OCI-LY3 (cell line): ENCODE results near the gene RECQL.
A peak's percentile ranks its signal among the peaks of the same experiment; 100 is the strongest.

Experiments
- H2AFZ ChIP-seq: fragments of 200-600, 300-600 bp; shearing (Covaris generic); 2 replicates; pipeline ENCODE4 v1.6.0; 2014; ENCODE audit warnings: antibody characterized with exemption, low read depth, low read length
- H3K27ac ChIP-seq: fragments of 200-600, 300-600 bp; sonication (generic); 2 replicates; pipeline ENCODE4 v1.5.1; 2014; ENCODE audit warnings: mild to moderate bottlenecking, low read length, moderate library complexity, mixed read lengths
- H3K27me3 ChIP-seq: fragments of 200-600, 300-600 bp; sonication (generic); 2 replicates; pipeline ENCODE4 v1.6.1; 2014; ENCODE audit warnings: low read depth, low read length, mixed read lengths
- H3K36me3 ChIP-seq: fragments of 200-600, 300-600 bp; sonication (generic); replicated peaks from 2 replicates; pipeline ENCODE3; 2014; ENCODE audit warnings: low read depth, low read length, mixed read lengths
- H3K4me1 ChIP-seq: fragments of 300-600, 200-600 bp; sonication (generic); 2 replicates; pipeline ENCODE4 v1.6.1; 2014; ENCODE audit warnings: low read length, mixed read lengths
- H3K4me2 ChIP-seq: fragments of 200-600, 300-600 bp; sonication (generic); 2 replicates; pipeline ENCODE4 v1.6.1; 2014; ENCODE audit warnings: low read length, mixed read lengths
- H3K4me3 ChIP-seq: fragments of 300-600, 200-600 bp; sonication (generic); 2 replicates; pipeline ENCODE4 v1.5.1; 2014; ENCODE audit warnings: antibody characterized with exemption, mild to moderate bottlenecking, low read length, moderate library complexity
- H3K79me2 ChIP-seq: fragments of 300-600, 200-600 bp; shearing (Covaris generic); 2 replicates; pipeline ENCODE4 v1.6.1; 2014; ENCODE audit warnings: mild to moderate bottlenecking, low read length, mixed read lengths
- H3K9ac ChIP-seq: fragments of 300-600, 200-600 bp; shearing (Covaris generic); 2 replicates; pipeline ENCODE4 v1.6.0; 2014; ENCODE audit warnings: mild to moderate bottlenecking, low read length, moderate library complexity
- H3K9me3 ChIP-seq: fragments of 200-600, 300-600 bp; shearing (Covaris generic); 2 replicates; pipeline ENCODE4 v1.6.1; 2014; ENCODE audit warnings: low read length, mixed read lengths; ENCODE audit not compliant: insufficient read depth
- H4K20me1 ChIP-seq: fragments of 200-600, 300-600 bp; sonication (generic); 2 replicates; pipeline ENCODE4 v1.6.1; 2016; ENCODE audit warnings: low read length, mixed read lengths; ENCODE audit not compliant: insufficient read depth
- EZH2phosphoT487 ChIP-seq: fragments of 200-600 bp; shearing (Covaris generic); IDR thresholded peaks from 2 replicates; pipeline ENCODE4 v1.6.1; 2018; ENCODE audit warnings: antibody characterized with exemption, mixed run types, low read depth
- TF ChIP-seq, protein P1 (sequence below): fragments of 200-600, 300-600 bp; sonication (generic); IDR thresholded peaks from 2 replicates; pipeline ENCODE4 v1.5.1; 2014; ENCODE audit warnings: antibody characterized with exemption, low read length, low read depth

The RECQL gene

GRCh38 chr12:21526721-21527345 is 25.4 kb upstream of the RECQL start:
- peak overlapping the region; percentile 86 for H3K4me2 ChIP-seq
- no peak overlapping the region for H3K27ac ChIP-seq
- peaks cover 16% of the 10 kb centered on the region for H3K27me3 ChIP-seq
- no peaks in the 10 kb centered on the region for H3K36me3 ChIP-seq
- H4K20me1 ChIP-seq = no peaks in the 10 kb centered on the region
- peak overlapping the region; percentile 71 for H2AFZ ChIP-seq
- H3K4me1 ChIP-seq = peaks cover 6% of the 10 kb centered on the region; the same call in 1 of the 2 replicates
- no peaks in the 10 kb centered on the region for H3K79me2 ChIP-seq
- peak overlapping the region; percentile 87; the same call in 1 of the 2 replicates for H3K4me3 ChIP-seq
- no peaks in the 10 kb centered on the region for H3K9me3 ChIP-seq
- H3K9ac ChIP-seq = no peak overlapping the region
- TF ChIP-seq EZH2phosphoT487 = no peak
- TF ChIP-seq, protein P1, sequence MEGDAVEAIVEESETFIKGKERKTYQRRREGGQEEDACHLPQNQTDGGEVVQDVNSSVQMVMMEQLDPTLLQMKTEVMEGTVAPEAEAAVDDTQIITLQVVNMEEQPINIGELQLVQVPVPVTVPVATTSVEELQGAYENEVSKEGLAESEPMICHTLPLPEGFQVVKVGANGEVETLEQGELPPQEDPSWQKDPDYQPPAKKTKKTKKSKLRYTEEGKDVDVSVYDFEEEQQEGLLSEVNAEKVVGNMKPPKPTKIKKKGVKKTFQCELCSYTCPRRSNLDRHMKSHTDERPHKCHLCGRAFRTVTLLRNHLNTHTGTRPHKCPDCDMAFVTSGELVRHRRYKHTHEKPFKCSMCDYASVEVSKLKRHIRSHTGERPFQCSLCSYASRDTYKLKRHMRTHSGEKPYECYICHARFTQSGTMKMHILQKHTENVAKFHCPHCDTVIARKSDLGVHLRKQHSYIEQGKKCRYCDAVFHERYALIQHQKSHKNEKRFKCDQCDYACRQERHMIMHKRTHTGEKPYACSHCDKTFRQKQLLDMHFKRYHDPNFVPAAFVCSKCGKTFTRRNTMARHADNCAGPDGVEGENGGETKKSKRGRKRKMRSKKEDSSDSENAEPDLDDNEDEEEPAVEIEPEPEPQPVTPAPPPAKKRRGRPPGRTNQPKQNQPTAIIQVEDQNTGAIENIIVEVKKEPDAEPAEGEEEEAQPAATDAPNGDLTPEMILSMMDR = no peak

DNA sequence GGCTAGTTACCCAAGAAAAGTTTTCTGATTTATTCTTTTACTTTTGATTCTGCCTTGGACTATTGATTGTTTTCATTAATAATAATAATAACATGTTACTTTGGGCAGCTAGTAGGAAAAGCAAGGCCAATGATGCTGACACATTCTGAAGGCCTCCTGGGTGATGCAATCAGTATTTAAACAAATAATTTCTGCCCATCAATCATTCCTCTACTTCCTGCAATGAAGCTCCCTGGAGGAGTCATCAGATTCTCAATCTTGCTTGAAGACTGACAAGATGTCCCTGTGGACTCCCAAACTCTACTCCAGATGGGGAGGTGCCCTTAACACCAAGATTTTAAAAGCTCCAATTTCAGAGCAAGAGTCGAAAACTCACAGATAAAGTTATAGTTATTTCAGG is 24.6 kb upstream of the RECQL start, which contains the start of gene SPX:
TSS of gene SPX (plus strand) at position 244 of the 400 bp plus-strand sequence. CDS start 177 bp downstream, outside the sequence.
- H3K9ac ChIP-seq = no peak within 1 kb of the TSS
- peaks cover 16% of the 10 kb centered on the region for H3K27me3 ChIP-seq
- peaks cover 6% of the 10 kb centered on the region; the same call in 1 of the 2 replicates for H3K4me1 ChIP-seq
- H3K27ac ChIP-seq = no peak within 1 kb of the TSS
- H4K20me1 ChIP-seq = no peaks in the 10 kb centered on the region
- peak within 1 kb of the TSS; percentile 86; the same call in 1 of the 2 replicates for H3K4me2 ChIP-seq
- no peak for TF ChIP-seq EZH2phosphoT487
- TF ChIP-seq, protein P1 = no peak
- no peaks in the 10 kb centered on the region for H3K36me3 ChIP-seq
- H2AFZ ChIP-seq = peak within 1 kb of the TSS; percentile 71
- H3K79me2 ChIP-seq = no peaks in the 10 kb centered on the region
- H3K4me3 ChIP-seq = peak within 1 kb of the TSS; percentile 87; the same call in 1 of the 2 replicates
- H3K9me3 ChIP-seq = no peaks in the 10 kb centered on the region

DNA sequence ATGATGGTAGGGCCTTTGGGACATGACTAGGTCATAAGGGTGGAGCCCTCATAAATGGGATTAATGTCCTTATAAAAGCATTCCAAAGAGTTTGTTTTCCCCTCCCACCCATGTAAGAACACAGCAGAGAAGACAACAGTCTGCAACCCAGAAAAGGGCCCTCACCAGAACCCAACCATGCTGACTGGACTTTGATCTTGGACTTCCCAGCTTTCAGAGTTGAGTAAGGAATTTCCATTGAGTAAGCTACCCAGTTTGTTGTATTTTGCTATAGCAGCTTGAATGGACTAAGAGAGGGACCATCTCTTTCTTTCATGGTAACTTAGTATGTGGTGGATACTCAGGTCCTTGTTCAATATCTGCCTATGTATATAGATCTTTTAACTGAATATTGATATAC is 21.7 kb upstream of the RECQL start:
- Histone ChIP-seq H3K9me3 (no peaks in the 10 kb centered on the region), H3K27me3 (peaks cover 9% of the 10 kb centered on the region), H2AFZ (no peak overlapping the region), H3K36me3 (peaks cover 3% of the 10 kb centered on the region), H3K27ac (no peak overlapping the region), H3K4me3 (no peak overlapping the region), H3K79me2 (no peaks in the 10 kb centered on the region), H3K4me2 (no peak overlapping the region), H3K4me1 (0 out of 2 replicates have a peak, but pooled peaks cover under 1% of the 10 kb centered on the region), H3K9ac (no peak overlapping the region), H4K20me1 (no peaks in the 10 kb centered on the region)
- TF ChIP-seq EZH2phosphoT487 = no peak
- TF ChIP-seq, protein P1 = no peak

GRCh38 chr12:21521541-21521940 is 20.1 kb upstream of the RECQL start:
- TF ChIP-seq EZH2phosphoT487 = no peak
- TF ChIP-seq, protein P1 = no peak
- H3K4me2 ChIP-seq = no peak overlapping the region
- peaks cover 6% of the 10 kb centered on the region for H3K36me3 ChIP-seq
- H3K9me3 ChIP-seq = no peaks in the 10 kb centered on the region
- H3K79me2 ChIP-seq = no peaks in the 10 kb centered on the region
- no peaks in the 10 kb centered on the region for H4K20me1 ChIP-seq
- no peaks in the 10 kb centered on the region for H3K4me1 ChIP-seq
- H3K4me3 ChIP-seq = no peak overlapping the region
- H2AFZ ChIP-seq = no peak overlapping the region
- no peak overlapping the region for H3K27ac ChIP-seq
- no peak overlapping the region for H3K9ac ChIP-seq
- no peaks in the 10 kb centered on the region for H3K27me3 ChIP-seq
